Ascending aorta (tissue), 2 donors: Measurements from ENCODE around the gene CLPTM1. TPM values are rescaled to one million over a fixed set of nuclear protein-coding genes. Genes with fewer than 3 reads are reported as not detected.

Experiments
- DNase-seq, 2 donors: peaks; one replicate each; pipeline ENCODE4 v3.0.0-alpha.2; 2019; ENCODE audit warnings: low spot score in 2 of 2
- H3K27ac ChIP-seq, 2 donors: fragments of 200-600 bp; sonication (generic); one replicate each; pipeline ENCODE4 v1.5.1; 2016 to 2017; ENCODE audit warnings: mild to moderate bottlenecking in 1 of 2
- H3K27me3 ChIP-seq: fragments of 200-600 bp; sonication (generic); one replicate; pipeline ENCODE4 v1.5.1; 2017
- H3K36me3 ChIP-seq, 2 donors: fragments of 200-600 bp; sonication (generic); one replicate each; pipeline ENCODE4 v1.5.1; 2016
- H3K4me1 ChIP-seq, 2 donors: fragments of 200-600 bp; sonication (generic); one replicate each; pipeline ENCODE4 v1.5.1; 2016 to 2017; ENCODE audit warnings: mild to moderate bottlenecking in 1 of 2
- H3K4me3 ChIP-seq, 2 donors: fragments of 200-600 bp; sonication (generic); one replicate each; pipeline ENCODE4 v1.5.1; 2016 to 2017; ENCODE audit warnings: mild to moderate bottlenecking in 1 of 2
- H3K9me3 ChIP-seq, 2 donors: fragments of 200-600 bp; sonication (generic); one replicate each; pipeline ENCODE4 v1.5.1; 2016
- CTCF ChIP-seq, 3 experiments: fragments of 200-600 bp in 2 of 3; fragments of 450-650 bp in 1 of 3; sonication (generic) in 2 of 3; IDR thresholded peaks; one replicate each; pipeline ENCODE4 v1.5.1; 2016 to 2019; ENCODE audit warnings: antibody characterized with exemption in 3 of 3, mild to moderate bottlenecking in 1 of 3, moderate library complexity in 1 of 3
- intact Hi-C: fragments of 100-400 bp; cut with DNase I; formaldehyde crosslinking; loops from one replicate; pipeline ENCODE4 v1.15.1; 2023
- total RNA-seq: library from RNA; depleted of rRNA; stranded (reverse); fragments of >200 nt; gene quantifications from one replicate; pipeline ENCODE4 v1.1.0, GENCODE V29; 2016

Gene CLPTM1
- total RNA-seq, 1 donor from 2014 or later = 65.2 TPM

- intact Hi-C loops = loop anchor here (10.0 kb wide), 1 partner anchor 233 kb away; the partner anchor contains the start of gene EXOC3L2
- no peaks in the 10 kb centered on the region for H3K4me1 ChIP-seq
- H3K9me3 ChIP-seq = no peaks in the 10 kb centered on the region
- DNase-seq = no peak
- peaks cover 12 to 16% of the 10 kb centered on the region in 2 donors for H3K36me3 ChIP-seq
- no peak overlapping the region for H3K27ac ChIP-seq
- TF ChIP-seq CTCF (IDR thresholded peaks at IDR 0.05) = no peak
- no peaks in the 10 kb centered on the region for H3K27me3 ChIP-seq
- H3K4me3 ChIP-seq = no peak overlapping the region
Measured at GRCh38 chr19:45011959-45012358, 56.8 kb downstream of the CLPTM1 start.

GRCh38 chr19:45016388-45017314 lies 61.5 kb downstream of the CLPTM1 start:
- peak; percentile 40 to 57 (median 45) for TF ChIP-seq CTCF (IDR thresholded peaks at IDR 0.05)
- no peaks in the 10 kb centered on the region for H3K4me1 ChIP-seq
- no peak overlapping the region for H3K4me3 ChIP-seq
- peaks cover 11 to 12% of the 10 kb centered on the region in 2 donors for H3K36me3 ChIP-seq
- no peaks in the 10 kb centered on the region for H3K27me3 ChIP-seq
- DNase-seq = peak; percentile 19 to 75
- peak overlapping the region in 1 of 2 donors; percentile 28 for H3K27ac ChIP-seq
- intact Hi-C loops = loop anchor here (10.0 kb wide), 1 partner anchor 228 kb away; the partner anchor contains the start of gene EXOC3L2
- no peaks in the 10 kb centered on the region for H3K9me3 ChIP-seq

- no peak for TF ChIP-seq CTCF (IDR thresholded peaks at IDR 0.05)
- peaks cover 2 to 3% of the 10 kb centered on the region in 2 donors for H3K36me3 ChIP-seq
Measured at GRCh38 chr19:45019187-45019586, 64.0 kb downstream of the CLPTM1 start.

GRCh38 chr19:45020071-45020470 lies 64.9 kb downstream of the CLPTM1 start:
- H3K27me3 ChIP-seq = no peaks in the 10 kb centered on the region
- H3K4me1 ChIP-seq = no peaks in the 10 kb centered on the region
- H3K9me3 ChIP-seq = no peaks in the 10 kb centered on the region
- no peak for TF ChIP-seq CTCF (IDR thresholded peaks at IDR 0.05)
- H3K4me3 ChIP-seq = no peak overlapping the region
- intact Hi-C loops = no loop called here
- DNase-seq = no peak
- H3K27ac ChIP-seq = no peak overlapping the region
- H3K36me3 ChIP-seq = peaks cover 2 to 3% of the 10 kb centered on the region in 2 donors

More at GRCh38 chr19:45019187-45019586, 64.0 kb downstream of the CLPTM1 start:
- no peaks in the 10 kb centered on the region for H3K4me1 ChIP-seq
- no peak for DNase-seq
- H3K4me3 ChIP-seq = no peak overlapping the region
- intact Hi-C loops = loop anchor here (10.0 kb wide), 1 partner anchor 226 kb away; the partner anchor contains the start of gene EXOC3L2
- no peak overlapping the region for H3K27ac ChIP-seq
- H3K9me3 ChIP-seq = no peaks in the 10 kb centered on the region
- H3K27me3 ChIP-seq = no peaks in the 10 kb centered on the region

GRCh38 chr19:45021971-45022370 lies 66.8 kb downstream of the CLPTM1 start:
- no peak for TF ChIP-seq CTCF (IDR thresholded peaks at IDR 0.05)
- Histone ChIP-seq H3K27me3 (no peaks in the 10 kb centered on the region), H3K4me1 (no peaks in the 10 kb centered on the region), H3K4me3 (no peak overlapping the region), H3K27ac (no peak overlapping the region), H3K36me3 (peaks cover 8% of the 10 kb centered on the region in 2 donors), H3K9me3 (no peaks in the 10 kb centered on the region)
- DNase-seq = no peak
- intact Hi-C loops = no loop called here
